Kidney (tissue), 14 donors: ENCODE data around the gene NUDT8. TPM values are rescaled to one million over a fixed set of nuclear protein-coding genes. Genes with fewer than 3 reads are reported as not detected.
A peak's percentile ranks its signal among the peaks of the same experiment; 100 is the strongest.

Experiments
- DNase-seq, 5 donors: peaks; one replicate each; pipeline ENCODE4 v3.0.0-alpha.2; 2013 to 2020
- FAIRE-seq: peaks from 2 replicates; lab custom pipeline; 2012; peaks lifted over from hg19 to GRCh38; lab: Jason Lieb, UNC
- H3K27ac ChIP-seq, 2 donors: one replicate each; pipeline ENCODE4 v1.7.0; 2013; ENCODE audit warnings: low read depth in 2 of 2, low read length in 2 of 2, inconsistent platforms in 1 of 2
- H3K27me3 ChIP-seq: one replicate; pipeline ENCODE4 v1.7.1; 2013; ENCODE audit warnings: low read length, inconsistent platforms; ENCODE audit not compliant: control insufficient read depth, insufficient read depth
- H3K36me3 ChIP-seq, 3 donors: one replicate each; pipeline versions ENCODE4 v1.7.0 to v1.7.1; 2013; ENCODE audit warnings: low read length in 3 of 3, control low read depth in 1 of 3, inconsistent platforms in 1 of 3; ENCODE audit not compliant: insufficient read depth in 3 of 3, control insufficient read depth in 2 of 3
- H3K4me1 ChIP-seq, 3 donors: one replicate each; pipeline versions ENCODE4 v1.7.0 to v1.7.1; 2013; ENCODE audit warnings: low read length in 3 of 3, inconsistent platforms in 1 of 3, low read depth in 1 of 3; ENCODE audit not compliant: control insufficient read depth in 2 of 3, insufficient read depth in 2 of 3
- H3K4me3 ChIP-seq, 3 donors: one replicate each; pipeline versions ENCODE4 v1.7.0 to v1.8.1; 2013; ENCODE audit warnings: low read length in 3 of 3, control low read depth in 1 of 3, inconsistent platforms in 1 of 3
- H3K9ac ChIP-seq, 3 donors: one replicate each; pipeline versions ENCODE4 v1.7.0 to v1.7.1; 2013; ENCODE audit warnings: low read length in 3 of 3, control low read depth in 1 of 3, inconsistent platforms in 1 of 3
- H3K9me3 ChIP-seq, 3 donors: one replicate each; pipeline versions ENCODE4 v1.7.0 to v1.7.1; 2013; ENCODE audit warnings: low read length in 3 of 3, control low read depth in 1 of 3, inconsistent platforms in 1 of 3; ENCODE audit not compliant: control insufficient read depth in 2 of 3, insufficient read depth in 1 of 3
- CTCF ChIP-seq: IDR thresholded peaks from 3 replicates; pipeline ENCODE4 v1.5.1; 2012; ENCODE audit warnings: mild to moderate bottlenecking, moderate library complexity, borderline replicate concordance; ENCODE audit not compliant: insufficient read depth; ENCODE audit errors: extremely low read depth
- intact Hi-C: fragments of 100-400 bp; cut with DNase I; formaldehyde crosslinking; loops from one replicate; pipeline ENCODE4 v1.11.1; 2022
- polyA plus RNA-seq: library from polyadenylated mRNA; stranded (reverse); fragments of 350-450 nt; fragmentation: Illumina TruSeq; extraction: RNeasy Lipid Tissue Mini Kit (QIAGEN cat#74804); gene quantifications from one replicate; pipeline ENCODE4 v1.2.3, GENCODE V29; 2014; ENCODE audit warnings: low read depth, low replicate concordance; ENCODE audit not compliant: insufficient read depth
- total RNA-seq: library from RNA; stranded (reverse); fragmentation: NEBNext Ultra II Directional; extraction: Animal tissue kit (Norgen Biotek cat#: 25700); gene quantifications from one replicate; pipeline ENCODE4 v1.2.1, GENCODE V29; 2021
- donor health status: control.
- donor health status: control.
- donor health status: control.
- donor health status: control.
- donor health status: control.
- donor health status: DM: yes; HTN: yes; CAD: no.
- donor health status: Normal renal cell carcinoma (clear cell type).

The NUDT8 gene
- total and polyA plus RNA-seq, 2 donors from 2014 or later = 11.9 to 57.0 TPM

- peak overlapping the region; percentile 93 to 94 for H3K27ac ChIP-seq
- no peaks in the 10 kb centered on the region for H3K9me3 ChIP-seq
- no peaks in the 10 kb centered on the region for H3K36me3 ChIP-seq
- H3K27me3 ChIP-seq = no peaks in the 10 kb centered on the region
- no peak for TF ChIP-seq CTCF
- H3K9ac ChIP-seq = peak overlapping the region in 2 of 3 donors; percentile 16 to 71
- FAIRE-seq = no peak
- H3K4me1 ChIP-seq = peaks cover 7 to 12% (median 7%) of the 10 kb centered on the region in 3 donors
- DNase-seq = peak in 2 of 5 donors; percentile 37 to 81
- intact Hi-C loops = no loop called here
- peak overlapping the region; percentile 56 to 69 (median 63) for H3K4me3 ChIP-seq
Observed at GRCh38 chr11:67584881-67585873, 44.6 kb downstream of the NUDT8 start.

GRCh38 chr11:67584205-67584880 is 45.4 kb downstream of the NUDT8 start:
- Histone ChIP-seq H3K9me3 (no peaks in the 10 kb centered on the region), H3K9ac (peak overlapping the region; percentile 20 to 71 (median 69)), H3K4me1 (peaks cover 7 to 12% (median 7%) of the 10 kb centered on the region in 3 donors), H3K27ac (peak overlapping the region; percentile 93 to 94), H3K36me3 (no peaks in the 10 kb centered on the region), H3K4me3 (peak overlapping the region; percentile 56 to 69 (median 63)), H3K27me3 (no peaks in the 10 kb centered on the region)
- no peak for TF ChIP-seq CTCF
- DNase-seq (peak; percentile 76 to 93 (median 87)), FAIRE-seq (no peak)
- intact Hi-C loops = no loop called here

GRCh38 chr11:67583247-67584204 is 46.2 kb downstream of the NUDT8 start, which contains the start of gene GSTP1:
Gene GSTP1, plus strand, starts transcription at chr11:67583812. Its CDS starts 32 bp downstream, at chr11:67583844.
- intact Hi-C loops = no loop called here

More at GRCh38 chr11:67583247-67584204, 46.2 kb downstream of the NUDT8 start, which contains the start of gene GSTP1:
- Histone ChIP-seq H3K9me3 (no peaks in the 10 kb centered on the region), H3K36me3 (no peaks in the 10 kb centered on the region), H3K9ac (peak within 1 kb of the TSS; percentile 20 to 71 (median 69)), H3K4me1 (peaks cover 7 to 12% (median 7%) of the 10 kb centered on the region in 3 donors), H3K27me3 (no peaks in the 10 kb centered on the region), H3K4me3 (peak within 1 kb of the TSS; percentile 56 to 69 (median 63)), H3K27ac (peak within 1 kb of the TSS; percentile 93 to 94)
- no peak for FAIRE-seq
- DNase-seq = peak; percentile 95 to 98 (median 96)
- peak; percentile 43 for TF ChIP-seq CTCF
